ENCODE data around the gene LUC7L3. TPM values are rescaled to one million over a fixed set of nuclear protein-coding genes. Genes with fewer than 3 reads are reported as not detected.

The LUC7L3 gene
- total and polyA plus RNA-seq, 2 experiments from 2014 or later, result 69.3 to 501 TPM

GRCh38 chr17:50715471-50715870 is 3.9 kb upstream of the LUC7L3 start:
- Mint-ChIP-seq H3K4me1 (peaks cover 9% of the 10 kb centered on the region), H3K27ac (no peak overlapping the region), H3K36me3 (ENCODE audit: low read depth) (no peaks in the 10 kb centered on the region; the same call in 2 of the 3 replicates), H3K27me3 (ENCODE audit: insufficient read depth, low read depth, poor library complexity) (peaks cover 8% of the 10 kb centered on the region), H3K4me3 (no peak overlapping the region), H3K9me3 (peaks cover 3% of the 10 kb centered on the region; the same call in 1 of the 3 replicates)
- Histone ChIP-seq H4K20me1 (replicated peaks; ENCODE audit: insufficient read depth) (peaks cover 2% of the 10 kb centered on the region), H3K4me3 (no peak overlapping the region), H3K27ac (ENCODE audit: low read depth) (no peak overlapping the region), H3K36me3 (ENCODE audit: insufficient read depth) (no peaks in the 10 kb centered on the region), H3F3A (replicated peaks; ENCODE audit: low read depth) (0 out of 2 replicates have a peak, but pooled peaks cover 8% of the 10 kb centered on the region), H2AFZ (no peak overlapping the region), H3K4me2 (no peak overlapping the region), H3K9me2 (ENCODE audit: insufficient read depth) (no peaks in the 10 kb centered on the region), H3K4me1 (ENCODE audit: insufficient read depth) (peaks cover 2% of the 10 kb centered on the region; the same call in 1 of the 2 replicates), H3K27me3 (ENCODE audit: insufficient read depth) (no peaks in the 10 kb centered on the region), H3K79me2 (replicated peaks; ENCODE audit: insufficient read depth) (peaks cover 11% of the 10 kb centered on the region)
- ATAC-seq, result no peak
- no peak for TF ChIP-seq CREB1 (CRISPR knock-in tag; IDR thresholded peaks at IDR 0.05; ENCODE audit: low read depth)
- TF ChIP-seq REST (IDR thresholded peaks at IDR 0.05; ENCODE audit: unreplicated experiment), result no peak
- no peak for TF ChIP-seq EZH2 (IDR thresholded peaks at IDR 0.05; ENCODE audit: low read depth, unreplicated experiment)
- TF ChIP-seq JUNB (IDR thresholded peaks at IDR 0.05; ENCODE audit: unreplicated experiment), result no peak
- no peak for DNase-seq (ENCODE audit: low spot score)

- no peaks in the 10 kb centered on the region for H3K36me3 ChIP-seq (ENCODE audit: insufficient read depth)
- 0 out of 2 replicates have a peak, but pooled peaks cover 6% of the 10 kb centered on the region for H3F3A ChIP-seq (replicated peaks; ENCODE audit: low read depth)
- Mint-ChIP-seq H3K9me3 (peaks cover 3% of the 10 kb centered on the region; the same call in 1 of the 3 replicates), H3K4me1 (peaks cover 17% of the 10 kb centered on the region; the same call in 2 of the 3 replicates), H3K27ac (peak overlapping the region; percentile 100), H3K36me3 (ENCODE audit: low read depth) (no peaks in the 10 kb centered on the region), H3K4me3 (peak overlapping the region; percentile 99), H3K27me3 (ENCODE audit: insufficient read depth, low read depth, poor library complexity) (peaks cover 7% of the 10 kb centered on the region)
- H3K9me2 ChIP-seq (ENCODE audit: insufficient read depth), result no peaks in the 10 kb centered on the region
- DNase-seq (ENCODE audit: low spot score) (no peak), ATAC-seq (no peak)
- peak overlapping the region; percentile 100 for H3K27ac ChIP-seq (ENCODE audit: low read depth)
- H3K4me1 ChIP-seq (ENCODE audit: insufficient read depth), result peaks cover 21% of the 10 kb centered on the region
- H3K27me3 ChIP-seq (ENCODE audit: insufficient read depth), result no peaks in the 10 kb centered on the region
- H2AFZ ChIP-seq, result no peak overlapping the region; the same call in 1 of the 2 replicates
- H3K4me2 ChIP-seq, result peak overlapping the region; percentile 89
- peaks cover 37% of the 10 kb centered on the region for H4K20me1 ChIP-seq (replicated peaks; ENCODE audit: insufficient read depth)
- H3K79me2 ChIP-seq (replicated peaks; ENCODE audit: insufficient read depth), result peaks cover 58% of the 10 kb centered on the region
- peak overlapping the region; percentile 68 for H3K4me3 ChIP-seq
- no peak for TF ChIP-seq EZH2 (IDR thresholded peaks at IDR 0.05; ENCODE audit: low read depth, unreplicated experiment)
- TF ChIP-seq ETS1 (IDR thresholded peaks at IDR 0.05), result no peak
- no peak for TF ChIP-seq STAT1 (IDR thresholded peaks at IDR 0.05; ENCODE audit: unreplicated experiment)
- no peak for TF ChIP-seq ZNF462 (CRISPR knock-in tag; IDR thresholded peaks at IDR 0.05)
- TF ChIP-seq ZNF114 (CRISPR knock-in tag; IDR thresholded peaks at IDR 0.05), result no peak
- TF ChIP-seq NANOG (IDR thresholded peaks at IDR 0.05; ENCODE audit: borderline replicate concordance), result no peak
- no peak for TF ChIP-seq POLR2AphosphoS5 (IDR thresholded peaks at IDR 0.05; ENCODE audit: low read depth)
Measured at GRCh38 chr17:50719924-50720794, 756 bp downstream of the LUC7L3 start.

Measured in GM23338 (cell line).